ENCODE measurements around the gene ACTL7B. TPM values are rescaled to one million over a fixed set of nuclear protein-coding genes. Genes with fewer than 3 reads are reported as not detected.

The ACTL7B gene
- total and polyA plus RNA-seq, 2 experiments from 2014 or later = not detected

- H3K36me3 ChIP-seq (replicated peaks; ENCODE audit: insufficient read depth, low read depth) = no peaks in the 10 kb centered on the region
- H3K79me2 ChIP-seq = no peaks in the 10 kb centered on the region
- no peaks in the 10 kb centered on the region for H3K27me3 ChIP-seq
- WGBS (ENCODE audit: low lambda C conversion rate, missing lambda C conversion rate) = 95% methylated on average over 2 of the region's 2 CpGs
- no peaks in the 10 kb centered on the region for H3K9me3 ChIP-seq (ENCODE audit: low read depth)
- H4K20me1 ChIP-seq (ENCODE audit: insufficient read depth, poor library complexity, severe bottlenecking) = no peaks in the 10 kb centered on the region
- H3K4me2 ChIP-seq = no peak overlapping the region
- DNase-seq (ENCODE audit: low spot score) = peak; percentile 55
- H3K27ac ChIP-seq = no peak overlapping the region
- peaks cover 11% of the 10 kb centered on the region for H3K4me1 ChIP-seq (ENCODE audit: insufficient read depth)
- TF ChIP-seq CTCF (IDR thresholded peaks at IDR 0.05; ENCODE audit: poor library complexity) (peak; percentile 38), EZH2phosphoT487 (IDR thresholded peaks at IDR 0.05; ENCODE audit: low read depth, severe bottlenecking, unreplicated experiment) (no peak), EZH2 (IDR thresholded peaks at IDR 0.05; ENCODE audit: borderline replicate concordance) (no peak)
- H3K4me3 ChIP-seq = no peak overlapping the region
- H2AFZ ChIP-seq = no peak overlapping the region
- no peaks in the 10 kb centered on the region for H3K9me2 ChIP-seq (replicated peaks; ENCODE audit: insufficient read depth)
These were observed 41.7 kb downstream of the ACTL7B start for GRCh38 chr9:108813951-108814601.

- Histone ChIP-seq H3K36me3 (replicated peaks; ENCODE audit: insufficient read depth, low read depth) (no peaks in the 10 kb centered on the region), H3K27me3 (no peaks in the 10 kb centered on the region), H3K4me3 (no peak overlapping the region), H3K79me2 (no peaks in the 10 kb centered on the region), H3K4me1 (ENCODE audit: insufficient read depth) (peaks cover 11% of the 10 kb centered on the region), H4K20me1 (ENCODE audit: insufficient read depth, poor library complexity, severe bottlenecking) (no peaks in the 10 kb centered on the region), H3K9me2 (replicated peaks; ENCODE audit: insufficient read depth) (no peaks in the 10 kb centered on the region), H3K27ac (peak overlapping the region; percentile 20), H3K4me2 (peak overlapping the region; percentile 29), H3K9me3 (ENCODE audit: low read depth) (no peaks in the 10 kb centered on the region), H2AFZ (no peak overlapping the region)
- DNase-seq (ENCODE audit: low spot score) = no peak
- no peak for TF ChIP-seq EZH2 (IDR thresholded peaks at IDR 0.05; ENCODE audit: borderline replicate concordance)
- TF ChIP-seq CTCF (IDR thresholded peaks at IDR 0.05; ENCODE audit: poor library complexity) = no peak
- TF ChIP-seq EZH2phosphoT487 (IDR thresholded peaks at IDR 0.05; ENCODE audit: low read depth, severe bottlenecking, unreplicated experiment) = no peak
- 66% methylated on average over 8 of the region's 8 CpGs for WGBS (ENCODE audit: low lambda C conversion rate, missing lambda C conversion rate)
These were observed 43.3 kb downstream of the ACTL7B start for GRCh38 chr9:108812396-108813025.

GRCh38 chr9:108811944-108812343 is 43.8 kb downstream of the ACTL7B start:
- Histone ChIP-seq H3K9me3 (ENCODE audit: low read depth) (no peaks in the 10 kb centered on the region), H2AFZ (no peak overlapping the region), H3K27me3 (no peaks in the 10 kb centered on the region), H4K20me1 (ENCODE audit: insufficient read depth, poor library complexity, severe bottlenecking) (no peaks in the 10 kb centered on the region), H3K27ac (no peak overlapping the region), H3K4me2 (peak overlapping the region; percentile 29), H3K9me2 (replicated peaks; ENCODE audit: insufficient read depth) (no peaks in the 10 kb centered on the region), H3K4me3 (no peak overlapping the region), H3K36me3 (replicated peaks; ENCODE audit: insufficient read depth, low read depth) (no peaks in the 10 kb centered on the region), H3K4me1 (ENCODE audit: insufficient read depth) (peaks cover 11% of the 10 kb centered on the region), H3K79me2 (no peaks in the 10 kb centered on the region)
- no peak for DNase-seq (ENCODE audit: low spot score)
- TF ChIP-seq EZH2phosphoT487 (IDR thresholded peaks at IDR 0.05; ENCODE audit: low read depth, severe bottlenecking, unreplicated experiment) (no peak), EZH2 (IDR thresholded peaks at IDR 0.05; ENCODE audit: borderline replicate concordance) (no peak), CTCF (IDR thresholded peaks at IDR 0.05; ENCODE audit: poor library complexity) (no peak)
- 48% methylated on average over 1 of the region's 1 CpG for WGBS (ENCODE audit: low lambda C conversion rate, missing lambda C conversion rate)

All from hepatocyte (in vitro differentiated cells).